Measurements from ENCODE around the gene BTG1.
A peak's percentile ranks its signal among the peaks of the same experiment; 100 is the strongest.

Gene BTG1

GRCh38 chr12:92145731-92146496, at the start of gene BTG1:
Gene BTG1 (minus strand): TSS chr12:92145846. CDS start chr12:92145535, 311 bp downstream.
- peak; percentile 100 for DNase-seq

- DNase-seq: no peak
These were observed 48.9 kb upstream of the BTG1 start for GRCh38 chr12:92194561-92194960.

GRCh38 chr12:92193846-92194245, 48.2 kb upstream of the BTG1 start:
- DNase-seq: no peak

GRCh38 chr12:92193063-92193462, 47.4 kb upstream of the BTG1 start:
- DNase-seq: no peak

GRCh38 chr12:92192360-92192759, 46.7 kb upstream of the BTG1 start:
- DNase-seq: no peak

GRCh38 chr12:92191061-92191460, 45.4 kb upstream of the BTG1 start:
- DNase-seq: no peak

- no peak for DNase-seq
These were observed 43.0 kb upstream of the BTG1 start for GRCh38 chr12:92188517-92189188.

- DNase-seq: no peak
These were observed 40.4 kb upstream of the BTG1 start for GRCh38 chr12:92186038-92186470.

- no peak for DNase-seq
These were observed 39.4 kb upstream of the BTG1 start for GRCh38 chr12:92185052-92185451.

GRCh38 chr12:92183575-92183974, 37.9 kb upstream of the BTG1 start:
- DNase-seq: no peak

- DNase-seq: no peak
These were observed 32.7 kb upstream of the BTG1 start for GRCh38 chr12:92178340-92178739.

GRCh38 chr12:92176646-92177045, 31.0 kb upstream of the BTG1 start:
- DNase-seq: no peak

GRCh38 chr12:92175961-92176360, 30.3 kb upstream of the BTG1 start:
- DNase-seq: no peak

GRCh38 chr12:92170050-92170449, 24.4 kb upstream of the BTG1 start:
- DNase-seq: no peak

GRCh38 chr12:92167075-92167474, 21.4 kb upstream of the BTG1 start:
- DNase-seq: no peak

GRCh38 chr12:92164712-92165111, 19.1 kb upstream of the BTG1 start:
- no peak for DNase-seq

GRCh38 chr12:92162079-92162478, 16.4 kb upstream of the BTG1 start:
- no peak for DNase-seq

GRCh38 chr12:92158796-92159439, 13.3 kb upstream of the BTG1 start:
- no peak for DNase-seq

GRCh38 chr12:92156704-92157395, 11.2 kb upstream of the BTG1 start:
- no peak for DNase-seq

- DNase-seq: no peak
These were observed 10.5 kb upstream of the BTG1 start for GRCh38 chr12:92156139-92156538.

- DNase-seq: no peak
These were observed 10.1 kb upstream of the BTG1 start for GRCh38 chr12:92155733-92156132.

GRCh38 chr12:92151916-92152315, 6.3 kb upstream of the BTG1 start:
- DNase-seq: no peak

GRCh38 chr12:92149563-92149962, 3.9 kb upstream of the BTG1 start:
- DNase-seq: no peak

Data from DMS53 (cell line).